Measurements from ENCODE around the gene SLC6A11. TPM values are rescaled to one million over a fixed set of nuclear protein-coding genes. Genes with fewer than 3 reads are reported as not detected.

SLC6A11 gene
- total and polyA plus RNA-seq, 9 of the 15 experiments (the other 6 are each of a cell fraction or from before 2014, with no cell fraction given): 0.04 TPM; not detected in 8

GRCh38 chr3:10839167-10839566 lies 23.1 kb downstream of the SLC6A11 start (continued):
- no peak for TF ChIP-seq CHD7 (IDR thresholded peaks at IDR 0.05; ENCODE audit: low read depth, low read length)

Data from K562 (cell line).